Stimulated activated CD8-positive, alpha-beta memory T cell treated with anti-CD3 and anti-CD28 coated beads, Interleukin-7, amount 100 ng/mL, for 4 hours (primary cell): ENCODE measurements around the gene KRT14.
"Not testable (repeated sequence)": the region's sequence is repeated elsewhere in the genome, so short reads cannot be mapped to it uniquely, and the experiment has no call there.

Experiments
- DNase-seq, 2 donors: peaks; one replicate each; pipeline ENCODE4 v3.0.0-alpha.2; 2020; ENCODE audit warnings: low read depth in 2 of 2

Gene KRT14

GRCh38 chr17:41586863-41587495, at the start of gene KRT14:
Gene KRT14, minus strand, starts transcription at chr17:41586895. Its CDS starts 61 bp downstream, at chr17:41586834.
- no peak for DNase-seq

GRCh38 chr17:41635121-41636097, 48.7 kb upstream of the KRT14 start:
- no peak for DNase-seq

GRCh38 chr17:41634639-41635038, 47.9 kb upstream of the KRT14 start:
- DNase-seq: no peak

GRCh38 chr17:41633556-41634199, 47.0 kb upstream of the KRT14 start:
- DNase-seq: no peak

GRCh38 chr17:41632482-41633105, 45.9 kb upstream of the KRT14 start:
- no peak for DNase-seq

- DNase-seq: no peak
These were observed 45.2 kb upstream of the KRT14 start for GRCh38 chr17:41631898-41632285.

GRCh38 chr17:41631025-41631897, 44.6 kb upstream of the KRT14 start:
- no peak for DNase-seq

- DNase-seq: no peak
These were observed 43.4 kb upstream of the KRT14 start for GRCh38 chr17:41629826-41630670.

- DNase-seq: no peak
These were observed 42.6 kb upstream of the KRT14 start for GRCh38 chr17:41629316-41629715.

GRCh38 chr17:41628621-41629255, 42.0 kb upstream of the KRT14 start:
- DNase-seq: not testable (repeated sequence)

- DNase-seq: not testable (repeated sequence)
These were observed 41.3 kb upstream of the KRT14 start for GRCh38 chr17:41628073-41628370.

GRCh38 chr17:41627316-41628072, 40.8 kb upstream of the KRT14 start:
- DNase-seq: no peak

- DNase-seq: not testable (repeated sequence)
These were observed 40.2 kb upstream of the KRT14 start for GRCh38 chr17:41626914-41627295.

- not testable (repeated sequence) for DNase-seq
These were observed 39.6 kb upstream of the KRT14 start for GRCh38 chr17:41626028-41626913.

GRCh38 chr17:41625602-41626001, 38.9 kb upstream of the KRT14 start:
- DNase-seq: no peak

- DNase-seq: no peak
These were observed 37.8 kb upstream of the KRT14 start, which contains the start of gene KRT17 for GRCh38 chr17:41624208-41625101. Gene KRT17, minus strand, starts transcription at chr17:41624575. Its CDS starts 66 bp downstream, at chr17:41624509.
